ENCODE measurements around the gene SLC49A3. TPM values are rescaled to one million over a fixed set of nuclear protein-coding genes. Genes with fewer than 3 reads are reported as not detected.
A peak's percentile ranks its signal among the peaks of the same experiment; 100 is the strongest.

Gene SLC49A3
- total RNA-seq, 2 donors from 2014 or later = 0.59 to 1.3 TPM

DNA sequence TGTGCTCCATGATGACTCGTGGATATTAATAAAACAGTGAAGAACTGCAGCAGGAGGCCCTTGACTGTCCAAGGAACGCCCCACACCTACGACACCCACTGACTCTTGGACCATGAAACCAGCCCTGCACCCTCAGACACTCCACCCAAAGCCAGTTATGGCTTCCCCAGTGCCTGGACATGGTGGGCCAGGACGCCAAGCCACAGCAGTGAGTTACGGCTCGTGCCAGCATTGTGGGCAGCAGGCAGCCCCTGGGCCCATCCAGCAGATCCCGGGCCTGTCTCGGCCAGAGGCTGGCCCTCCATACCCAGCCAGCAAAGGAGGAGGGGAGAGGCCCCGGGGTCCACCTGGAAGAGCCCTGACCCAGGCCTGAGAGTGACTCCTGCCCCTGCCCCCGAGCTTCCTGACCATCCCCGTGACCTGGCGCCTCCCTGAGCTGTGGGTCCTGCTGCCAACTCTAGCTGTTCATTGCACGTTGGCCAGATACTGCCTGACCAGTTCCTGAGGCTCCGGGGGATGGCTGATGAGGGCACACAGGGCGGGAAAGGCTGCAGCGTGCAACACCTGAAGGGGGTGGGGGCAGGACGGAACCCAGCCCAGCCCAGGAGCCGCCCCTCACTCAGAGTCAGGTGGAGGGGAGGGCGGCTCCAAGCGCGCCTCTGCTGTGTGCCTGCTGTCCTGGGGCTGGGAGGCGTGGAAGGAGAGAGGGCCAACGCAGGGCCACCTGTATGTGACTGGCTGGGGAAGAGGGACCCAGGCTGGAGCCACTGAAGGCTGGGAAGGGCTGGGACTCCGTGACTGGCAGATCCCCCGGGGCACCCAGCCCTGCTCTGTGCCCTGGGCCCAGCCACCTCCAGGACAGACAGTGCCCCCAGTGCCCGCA lies 739 bp downstream of the SLC49A3 start:
- DNase-seq (ENCODE audit: low spot score in 2 of 2) (no peak), ATAC-seq (peak in 1 of 2 donors; percentile 14)
- no peaks in the 10 kb centered on the region for H3K9me3 Mint-ChIP-seq
- H3K27ac Mint-ChIP-seq = no peak overlapping the region
- H3K36me3 Mint-ChIP-seq = no peaks in the 10 kb centered on the region

DNA sequence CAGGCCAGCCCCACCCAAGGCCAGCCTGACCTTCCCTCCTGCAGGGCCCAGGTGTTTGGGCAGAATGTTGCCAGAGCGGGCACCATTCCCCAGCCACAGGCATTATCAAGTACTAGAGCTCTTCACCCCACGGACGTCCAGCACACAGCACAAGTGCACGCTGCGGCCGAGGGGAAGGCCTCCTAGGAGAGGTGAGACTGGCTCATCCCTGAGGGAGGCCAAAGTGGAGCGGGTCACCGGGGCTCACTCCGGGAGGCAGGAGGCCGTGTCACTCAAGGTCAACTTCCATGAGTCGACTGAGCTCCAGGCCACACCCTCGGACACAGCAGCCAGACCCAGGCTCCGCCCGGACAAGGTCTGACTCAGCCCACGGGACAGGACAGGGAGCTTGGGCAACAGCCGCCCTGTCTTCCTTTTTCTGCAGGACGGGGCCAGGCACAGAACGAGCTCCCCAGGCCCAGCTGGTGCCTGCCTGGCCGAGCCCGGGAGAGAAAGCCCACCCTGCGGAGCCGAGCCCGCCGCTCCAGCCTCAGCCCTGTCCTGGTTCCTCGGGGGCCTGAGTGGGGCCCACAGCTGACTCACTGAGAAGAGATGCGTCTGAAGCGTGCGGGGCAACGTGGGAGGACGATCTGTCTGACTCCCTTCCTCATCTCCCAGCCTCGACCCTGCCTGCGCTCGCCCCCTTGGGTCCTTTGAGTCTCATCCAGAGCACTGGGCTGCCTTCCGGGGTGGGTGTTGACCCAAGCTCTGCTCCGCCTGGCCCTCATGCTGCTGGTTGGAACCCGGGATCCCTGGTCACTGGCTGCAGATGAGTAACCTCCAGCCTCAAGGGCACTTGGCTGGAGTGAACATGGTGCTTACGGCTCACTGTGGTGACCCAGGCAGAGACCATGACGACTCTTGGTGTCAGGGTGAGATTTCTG lies 1.6 kb downstream of the SLC49A3 start:
- Mint-ChIP-seq H3K36me3 (no peaks in the 10 kb centered on the region), H3K9me3 (no peaks in the 10 kb centered on the region), H3K27ac (no peak overlapping the region)
- no peak for DNase-seq (ENCODE audit: low spot score in 2 of 2)
- ATAC-seq = no peak

GRCh38 chr4:686413-687040 lies 2.4 kb downstream of the SLC49A3 start:
- DNase-seq (ENCODE audit: low spot score in 2 of 2) (no peak), ATAC-seq (no peak)
- Mint-ChIP-seq H3K27ac (no peak overlapping the region), H3K36me3 (no peaks in the 10 kb centered on the region), H3K9me3 (no peaks in the 10 kb centered on the region)

DNA sequence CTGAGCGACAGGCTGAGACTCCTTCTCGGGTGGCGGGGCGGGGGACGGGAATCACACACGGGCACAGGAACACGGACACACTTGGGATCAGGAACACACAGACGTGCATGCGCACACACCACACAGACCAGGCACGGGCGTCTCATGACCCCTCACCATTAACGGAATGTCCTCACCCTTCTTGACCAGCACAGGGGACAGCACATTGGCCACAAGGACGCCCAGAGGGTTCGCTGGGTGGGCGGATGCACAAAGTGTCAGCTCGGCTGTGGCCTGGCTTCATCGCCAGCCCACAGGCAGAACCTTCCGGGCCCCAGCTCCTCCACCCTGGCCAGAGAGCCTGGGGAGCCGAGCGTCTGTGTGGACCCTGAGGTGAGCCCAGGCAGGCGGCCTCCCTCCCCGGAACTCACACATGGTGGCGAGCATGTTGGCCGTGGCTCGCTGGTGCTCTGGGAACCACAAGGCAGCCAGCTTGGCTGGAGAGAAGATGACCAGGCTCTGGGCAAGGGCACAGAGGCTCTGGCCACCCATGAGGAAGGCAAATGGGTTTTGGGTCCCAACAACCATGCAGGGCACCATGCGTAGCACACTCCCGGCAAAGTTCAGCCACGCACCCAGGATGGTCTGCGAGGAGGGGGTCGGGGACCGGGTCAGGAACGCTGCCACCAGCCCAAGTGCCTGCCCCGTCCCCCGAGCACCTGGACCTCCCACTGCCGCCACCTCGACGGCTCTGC lies 3.1 kb downstream of the SLC49A3 start:
- ATAC-seq (no peak), DNase-seq (ENCODE audit: low spot score in 2 of 2) (no peak)
- Mint-ChIP-seq H3K36me3 (no peaks in the 10 kb centered on the region), H3K9me3 (no peaks in the 10 kb centered on the region), H3K27ac (no peak overlapping the region)

DNA sequence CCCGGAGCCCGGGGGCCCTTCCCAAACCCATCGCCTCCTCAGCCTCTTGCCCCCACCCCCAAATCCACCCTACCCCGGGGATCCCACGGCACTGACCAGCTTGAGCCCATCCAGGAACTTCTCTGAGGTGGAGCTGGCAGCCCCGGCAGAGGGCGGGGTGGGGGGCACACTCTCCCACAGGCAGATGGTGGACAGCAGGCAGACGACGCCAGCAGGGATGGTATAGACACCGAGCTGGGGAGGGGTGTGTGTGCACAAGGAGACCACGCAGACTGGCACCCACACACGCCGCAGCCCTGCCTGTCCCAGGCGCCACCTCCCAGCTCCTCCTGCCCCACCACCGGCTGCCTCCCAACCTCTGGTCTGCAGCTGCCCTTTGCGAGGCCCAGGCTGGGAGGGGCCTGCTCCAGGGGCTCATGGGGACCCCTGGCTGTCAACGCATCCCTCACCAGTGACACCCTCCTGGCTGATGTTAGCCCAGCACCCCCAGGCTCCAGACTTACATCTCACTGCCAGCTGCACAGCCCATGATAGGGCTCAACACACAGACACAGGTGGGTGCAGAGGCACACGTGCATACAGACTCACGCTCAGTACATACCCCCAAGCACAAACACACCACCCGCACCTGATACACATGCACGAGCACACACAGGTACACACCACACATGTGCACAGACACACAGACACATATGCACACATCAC lies 4.2 kb downstream of the SLC49A3 start:
- no peaks in the 10 kb centered on the region for H3K36me3 Mint-ChIP-seq
- no peak overlapping the region for H3K27ac Mint-ChIP-seq
- DNase-seq (ENCODE audit: low spot score in 2 of 2) = peak in 1 of 2 donors; percentile 57
- H3K9me3 Mint-ChIP-seq = no peaks in the 10 kb centered on the region
- no peak for ATAC-seq

- DNase-seq (ENCODE audit: low spot score in 2 of 2) (peak; percentile 55 to 67), ATAC-seq (peak; percentile 19 to 57)
- Mint-ChIP-seq H3K27ac (no peak overlapping the region), H3K9me3 (no peaks in the 10 kb centered on the region), H3K36me3 (no peaks in the 10 kb centered on the region)
These were observed 4.8 kb downstream of the SLC49A3 start for GRCh38 chr4:683982-684622.

DNA sequence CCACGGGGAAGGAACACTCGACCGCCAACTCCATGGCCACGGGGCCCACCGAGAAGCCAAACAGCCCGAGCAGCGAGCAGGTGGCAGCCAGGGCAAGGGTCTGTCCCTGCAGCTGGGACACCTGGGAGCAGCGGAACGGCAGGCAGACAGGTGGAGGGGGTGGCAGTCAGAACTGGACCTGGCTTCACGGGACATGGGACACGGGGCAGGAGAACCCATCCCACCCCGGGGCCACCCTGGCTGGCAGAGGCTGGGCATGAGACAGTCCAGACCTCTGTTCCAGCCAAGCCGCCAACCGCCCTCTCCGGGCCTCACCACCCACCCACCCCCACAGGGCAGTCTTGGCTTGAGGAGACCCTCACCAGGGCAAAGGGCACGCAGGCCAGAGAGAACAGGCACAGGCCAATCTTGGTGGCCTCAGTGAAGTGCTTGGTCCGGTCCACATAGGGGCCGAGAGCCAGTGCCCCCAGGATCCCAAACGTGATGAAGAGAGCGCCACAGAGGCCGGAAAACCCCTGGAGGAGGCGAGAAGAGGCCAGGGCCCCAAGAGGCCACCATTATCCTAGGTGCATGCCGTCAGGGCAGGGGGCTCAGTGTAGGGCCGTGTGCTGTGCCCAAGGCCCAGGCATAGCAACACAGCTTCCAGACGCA lies 5.6 kb downstream of the SLC49A3 start:
- H3K36me3 Mint-ChIP-seq = no peaks in the 10 kb centered on the region
- DNase-seq (ENCODE audit: low spot score in 2 of 2) (no peak), ATAC-seq (peak in 1 of 2 donors; percentile 34)
- no peaks in the 10 kb centered on the region for H3K9me3 Mint-ChIP-seq
- H3K27ac Mint-ChIP-seq = no peak overlapping the region

DNA sequence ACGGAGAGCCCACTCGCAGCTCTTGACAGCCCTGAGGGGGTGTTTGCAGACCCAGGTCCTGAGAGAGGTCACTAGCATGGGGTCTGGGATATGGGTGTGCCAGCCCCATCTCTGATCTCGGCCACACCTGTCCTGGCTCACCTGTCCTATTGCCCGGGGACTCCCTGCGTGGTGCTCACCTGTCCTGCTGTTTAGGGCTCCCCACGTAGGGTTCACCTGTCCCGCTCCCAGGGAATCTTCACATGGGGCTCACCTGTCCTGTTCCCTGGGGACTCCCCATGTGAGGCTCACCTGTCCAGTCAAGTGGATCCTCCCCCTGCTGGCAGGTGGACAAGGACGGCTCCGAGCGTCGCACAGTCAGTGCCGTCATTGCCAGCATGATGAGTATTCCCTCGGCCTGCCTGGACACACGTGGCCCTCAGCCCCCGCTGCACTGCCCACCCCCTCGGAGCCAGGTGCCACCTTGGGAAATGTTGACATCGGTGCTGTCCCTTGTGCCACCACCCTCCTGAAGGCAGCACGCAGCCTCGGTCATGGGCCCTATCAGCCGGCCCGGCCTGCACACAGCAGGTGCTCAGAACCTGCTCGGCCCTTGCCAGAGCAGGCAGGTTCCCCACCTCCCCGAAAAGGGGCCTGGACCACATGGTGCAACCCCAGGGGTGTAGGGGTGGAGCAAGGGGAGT lies 6.3 kb downstream of the SLC49A3 start:
- DNase-seq (ENCODE audit: low spot score in 2 of 2) (no peak), ATAC-seq (no peak)
- Mint-ChIP-seq H3K36me3 (no peaks in the 10 kb centered on the region), H3K9me3 (no peaks in the 10 kb centered on the region), H3K27ac (no peak overlapping the region)

GRCh38 chr4:681736-682451 lies 7.1 kb downstream of the SLC49A3 start:
- Mint-ChIP-seq H3K36me3 (no peaks in the 10 kb centered on the region), H3K9me3 (no peaks in the 10 kb centered on the region), H3K27ac (no peak overlapping the region)
- ATAC-seq (no peak), DNase-seq (ENCODE audit: low spot score in 2 of 2) (no peak)

DNA sequence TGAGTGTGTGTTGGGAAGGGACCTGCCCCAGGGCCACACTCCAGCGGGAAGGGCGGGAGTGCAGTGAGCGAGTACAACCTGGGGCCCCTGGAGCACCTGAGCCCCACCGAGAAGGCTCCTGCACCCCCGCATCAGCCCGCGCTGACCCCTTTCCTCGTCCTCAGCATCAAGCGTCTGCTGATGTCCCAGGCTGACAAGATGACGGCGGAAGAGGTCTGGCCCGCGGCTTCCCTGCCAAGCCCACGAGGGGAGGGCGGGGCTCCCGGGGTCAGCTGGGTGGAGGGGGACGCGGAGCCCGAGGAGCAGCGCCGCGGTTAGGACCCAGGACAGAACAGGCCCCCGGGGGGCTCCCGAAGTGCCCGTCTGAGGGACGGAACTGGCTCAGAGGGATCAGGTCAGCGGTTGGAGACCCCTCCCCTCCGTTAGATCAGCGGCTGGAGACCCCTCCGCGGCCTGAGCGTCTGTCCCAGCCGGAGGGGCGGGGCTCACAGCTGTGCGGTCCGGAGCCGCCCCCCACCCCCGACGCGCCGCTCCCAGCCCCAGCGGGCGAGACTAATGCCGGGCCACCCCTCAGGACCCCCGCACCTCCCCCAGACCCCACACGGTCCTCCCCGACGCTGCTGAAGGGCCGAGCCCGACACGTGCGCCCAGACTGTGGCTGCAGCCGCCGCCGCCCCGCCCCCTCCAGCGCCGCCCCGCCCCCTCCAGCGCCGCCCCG lies 7.9 kb downstream of the SLC49A3 start:
- peak; percentile 34 to 61 for ATAC-seq
- H3K27ac Mint-ChIP-seq = peak overlapping the region in 1 of 2 donors; percentile 40
- DNase-seq (ENCODE audit: low spot score in 2 of 2) = no peak

GRCh38 chr4:680551-680927 lies 8.4 kb downstream of the SLC49A3 start:
- Mint-ChIP-seq H3K9me3 (no peaks in the 10 kb centered on the region), H3K36me3 (no peaks in the 10 kb centered on the region), H3K27ac (peak overlapping the region in 1 of 2 donors; percentile 40)
- no peak for DNase-seq (ENCODE audit: low spot score in 2 of 2)
- ATAC-seq = peak in 1 of 2 donors; percentile 35

More for the DNA sequence above, 7.9 kb downstream of the SLC49A3 start:
- H3K9me3 Mint-ChIP-seq = no peaks in the 10 kb centered on the region
- no peaks in the 10 kb centered on the region for H3K36me3 Mint-ChIP-seq

DNA sequence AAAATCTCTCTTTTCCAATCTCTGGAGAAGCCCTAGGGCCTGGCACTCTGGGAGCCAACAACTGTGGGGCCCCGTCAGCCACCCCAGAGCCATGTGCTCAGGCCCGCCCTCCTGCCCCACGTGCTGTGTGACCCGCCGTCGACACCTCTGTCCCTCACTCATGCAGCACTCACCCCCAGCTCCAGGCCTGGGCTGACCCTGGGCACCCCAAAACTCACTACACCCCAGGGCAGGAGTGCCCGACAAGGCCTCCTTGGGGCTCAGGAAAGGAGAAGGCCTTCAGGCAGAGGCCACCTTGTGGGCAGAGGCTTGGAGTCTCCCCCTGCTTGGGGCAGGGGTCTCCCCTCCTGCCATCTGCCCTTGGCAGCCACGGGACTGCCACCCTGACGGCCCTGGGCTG lies 8.9 kb downstream of the SLC49A3 start:
- ATAC-seq (no peak), DNase-seq (ENCODE audit: low spot score in 2 of 2) (no peak)
- no peaks in the 10 kb centered on the region for H3K36me3 Mint-ChIP-seq
- H3K27ac Mint-ChIP-seq = peak overlapping the region in 1 of 2 donors; percentile 40
- H3K9me3 Mint-ChIP-seq = no peaks in the 10 kb centered on the region

GRCh38 chr4:679629-680028 lies 9.3 kb downstream of the SLC49A3 start:
- ATAC-seq (no peak), DNase-seq (ENCODE audit: low spot score in 2 of 2) (no peak)
- H3K27ac Mint-ChIP-seq = no peak overlapping the region
- H3K9me3 Mint-ChIP-seq = no peaks in the 10 kb centered on the region
- H3K36me3 Mint-ChIP-seq = no peaks in the 10 kb centered on the region

All from activated naive CD4-positive, alpha-beta T cell treated with anti-CD3 and anti-CD28 coated beads, Interleukin-2, amount 50 U/mL, for 72 hours (primary cell).